GM23338 (cell line): ENCODE measurements around the gene PTMA. TPM values are rescaled to one million over a fixed set of nuclear protein-coding genes. Genes with fewer than 3 reads are reported as not detected.

Source experiments
- ATAC-seq: fragments of 200-7000 bp; cut with Tn5 transposase; 3 replicates; pipeline ENCODE4 v1.9.1; 2020
- DNase-seq: peaks from one replicate; pipeline ENCODE4 v3.0.0-alpha.2; 2015; ENCODE audit warnings: low spot score
- H2AFZ ChIP-seq: fragments of 200-600 bp; sonication (generic); 2 replicates; pipeline ENCODE4 v1.8.0; 2016; ENCODE audit warnings: antibody characterized with exemption, mild to moderate bottlenecking, moderate library complexity
- H3F3A ChIP-seq: fragments of 200-600 bp; sonication (generic); replicated peaks from 2 replicates; pipeline ENCODE4 v1.8.0; 2017; ENCODE audit warnings: antibody characterized with exemption, mixed run types, low read depth
- H3K27ac ChIP-seq: fragments of 200-600 bp; sonication (generic); 2 replicates; pipeline ENCODE4 v1.6.1; 2016; ENCODE audit warnings: low read depth
- H3K27me3 ChIP-seq: fragments of 200-600 bp; sonication (generic); 2 replicates; pipeline ENCODE4 v1.8.0; 2016; ENCODE audit warnings: mild to moderate bottlenecking, mixed run types, moderate library complexity; ENCODE audit not compliant: insufficient read depth
- H3K36me3 ChIP-seq: fragments of 200-600 bp; sonication (generic); 2 replicates; pipeline ENCODE4 v1.8.0; 2016; ENCODE audit warnings: mild to moderate bottlenecking; ENCODE audit not compliant: insufficient read depth
- H3K4me1 ChIP-seq: fragments of 200-600 bp; sonication (generic); 2 replicates; pipeline ENCODE4 v1.8.0; 2016; ENCODE audit warnings: mild to moderate bottlenecking, moderate library complexity; ENCODE audit not compliant: insufficient read depth
- H3K4me2 ChIP-seq: fragments of 200-600 bp; sonication (generic); 2 replicates; pipeline ENCODE4 v1.7.1; 2017; ENCODE audit warnings: mixed run types
- H3K4me3 ChIP-seq: fragments of 200-600 bp; sonication (generic); 2 replicates; pipeline ENCODE4 v1.6.1; 2016; ENCODE audit warnings: mixed run types
- H3K79me2 ChIP-seq: fragments of 200-600 bp; sonication (generic); replicated peaks from 2 replicates; pipeline ENCODE4 v1.8.0; 2017; ENCODE audit warnings: mild to moderate bottlenecking; ENCODE audit not compliant: insufficient read depth
- H3K9me2 ChIP-seq: fragments of 200-600 bp; sonication (generic); 2 replicates; pipeline ENCODE4 v1.8.0; 2017; ENCODE audit not compliant: insufficient read depth
- H4K20me1 ChIP-seq: fragments of 200-600 bp; sonication (generic); replicated peaks from 2 replicates; pipeline ENCODE4 v1.8.0; 2017; ENCODE audit warnings: mild to moderate bottlenecking; ENCODE audit not compliant: insufficient read depth
- H3K27ac Mint-ChIP-seq: 2 replicates; pipeline ENCODE4 v1.8.0; 2020; ENCODE audit warnings: inconsistent platforms, mild to moderate bottlenecking, moderate library complexity, mixed read lengths
- H3K27me3 Mint-ChIP-seq: 3 replicates; pipeline ENCODE4 v1.8.0; 2022; ENCODE audit warnings: low read depth, mild to moderate bottlenecking, moderate library complexity, mixed read lengths, inconsistent platforms; ENCODE audit not compliant: insufficient read depth, poor library complexity
- H3K36me3 Mint-ChIP-seq: 3 replicates; pipeline ENCODE4 v1.8.0; 2021; ENCODE audit warnings: low read depth, mild to moderate bottlenecking, inconsistent platforms, moderate library complexity, mixed read lengths
- H3K4me1 Mint-ChIP-seq: 3 replicates; pipeline ENCODE4 v1.8.0; 2020; ENCODE audit warnings: mild to moderate bottlenecking, inconsistent platforms, mixed read lengths
- H3K4me3 Mint-ChIP-seq: 3 replicates; pipeline ENCODE4 v1.8.0; 2021; ENCODE audit warnings: moderate library complexity, mild to moderate bottlenecking, inconsistent platforms, mixed read lengths
- H3K9me3 Mint-ChIP-seq: 3 replicates; pipeline ENCODE4 v1.8.0; 2020; ENCODE audit warnings: moderate library complexity, mild to moderate bottlenecking, inconsistent platforms, mixed read lengths
- CREB1 ChIP-seq: fragments of 250-450 bp; sonication (Bioruptor Pico); IDR thresholded peaks from 2 replicates; pipeline ENCODE4 v1.5.0; 2020; ENCODE audit warnings: low read depth, mild to moderate bottlenecking, moderate library complexity
- EZH2 ChIP-seq: fragments of 200-600 bp; sonication (generic); IDR thresholded peaks from one replicate; pipeline ENCODE4 v1.8.0; 2017; ENCODE audit warnings: antibody characterized with exemption, mild to moderate bottlenecking, low read depth; ENCODE audit not compliant: unreplicated experiment
- EZH2phosphoT487 ChIP-seq: fragments of 200-600 bp; sonication (generic); IDR thresholded peaks from one replicate; pipeline ENCODE4 v1.8.1; 2018; ENCODE audit warnings: antibody characterized with exemption; ENCODE audit not compliant: unreplicated experiment
- JUNB ChIP-seq: IDR thresholded peaks from one replicate; pipeline ENCODE4 v1.6.1; 2016; ENCODE audit warnings: antibody characterized with exemption; ENCODE audit not compliant: unreplicated experiment
- NANOG ChIP-seq: IDR thresholded peaks from 2 replicates; pipeline ENCODE4 v1.6.1; 2016; ENCODE audit warnings: antibody characterized with exemption, borderline replicate concordance
- POLR2AphosphoS5 ChIP-seq: IDR thresholded peaks from 2 replicates; pipeline ENCODE4 v1.6.1; 2016; ENCODE audit warnings: antibody characterized with exemption, low read depth
- STAT1 ChIP-seq: IDR thresholded peaks from one replicate; pipeline ENCODE4 v1.6.1; 2016; ENCODE audit warnings: antibody characterized with exemption; ENCODE audit not compliant: unreplicated experiment
- ZNF114 ChIP-seq: fragments of 250-450 bp; sonication (Bioruptor Pico); IDR thresholded peaks from 2 replicates; pipeline ENCODE4 v1.5.0; 2020; ENCODE audit warnings: mild to moderate bottlenecking, moderate library complexity
- ZNF331 ChIP-seq: fragments of 250-450 bp; sonication (Bioruptor Pico); IDR thresholded peaks from 2 replicates; pipeline ENCODE4 v1.5.0; 2020; ENCODE audit warnings: low read depth, mild to moderate bottlenecking, moderate library complexity
- polyA plus RNA-seq: library from polyadenylated mRNA; unstranded; fragments of >200 nt; fragmentation: Nextera tagmentation; extraction: Ambion mirVana; gene quantifications from 2 replicates; pipeline ENCODE4 v1.2.1, GENCODE V29; 2016
- total RNA-seq: library from RNA; depleted of rRNA; stranded (reverse); fragments of >200 nt; shearing (Covaris generic); gene quantifications from 2 replicates; pipeline ENCODE4 v1.2.3, GENCODE V29; 2014
- TF ChIP-seq, protein P1 (sequence below): fragments of 250-450 bp; sonication (Bioruptor Pico); IDR thresholded peaks from 2 replicates; pipeline ENCODE4 v1.5.0; 2020; ENCODE audit warnings: mild to moderate bottlenecking, moderate library complexity
- TF ChIP-seq, protein P2 (sequence below): IDR thresholded peaks from 2 replicates; pipeline ENCODE4 v1.6.1; 2016; ENCODE audit warnings: antibody characterized with exemption
- TF ChIP-seq, protein P3 (sequence below), 2 experiments: fragments of 200-600 bp in 1 of 2; sonication (generic) in 1 of 2; conservative IDR thresholded peaks; 2 replicates each; pipeline versions ENCODE4 v1.5.1 to v1.6.1; 2016 to 2017; ENCODE audit warnings: antibody characterized with exemption in 2 of 2, low read depth in 2 of 2, mild to moderate bottlenecking in 2 of 2, moderate library complexity in 1 of 2
- TF ChIP-seq, protein P4 (sequence below): IDR thresholded peaks from one replicate; pipeline ENCODE4 v1.6.1; 2018; ENCODE audit warnings: antibody characterized with exemption; ENCODE audit not compliant: unreplicated experiment

Gene PTMA
- total and polyA plus RNA-seq, 2 experiments from 2014 or later: 1,861 to 8,990 TPM

DNA sequence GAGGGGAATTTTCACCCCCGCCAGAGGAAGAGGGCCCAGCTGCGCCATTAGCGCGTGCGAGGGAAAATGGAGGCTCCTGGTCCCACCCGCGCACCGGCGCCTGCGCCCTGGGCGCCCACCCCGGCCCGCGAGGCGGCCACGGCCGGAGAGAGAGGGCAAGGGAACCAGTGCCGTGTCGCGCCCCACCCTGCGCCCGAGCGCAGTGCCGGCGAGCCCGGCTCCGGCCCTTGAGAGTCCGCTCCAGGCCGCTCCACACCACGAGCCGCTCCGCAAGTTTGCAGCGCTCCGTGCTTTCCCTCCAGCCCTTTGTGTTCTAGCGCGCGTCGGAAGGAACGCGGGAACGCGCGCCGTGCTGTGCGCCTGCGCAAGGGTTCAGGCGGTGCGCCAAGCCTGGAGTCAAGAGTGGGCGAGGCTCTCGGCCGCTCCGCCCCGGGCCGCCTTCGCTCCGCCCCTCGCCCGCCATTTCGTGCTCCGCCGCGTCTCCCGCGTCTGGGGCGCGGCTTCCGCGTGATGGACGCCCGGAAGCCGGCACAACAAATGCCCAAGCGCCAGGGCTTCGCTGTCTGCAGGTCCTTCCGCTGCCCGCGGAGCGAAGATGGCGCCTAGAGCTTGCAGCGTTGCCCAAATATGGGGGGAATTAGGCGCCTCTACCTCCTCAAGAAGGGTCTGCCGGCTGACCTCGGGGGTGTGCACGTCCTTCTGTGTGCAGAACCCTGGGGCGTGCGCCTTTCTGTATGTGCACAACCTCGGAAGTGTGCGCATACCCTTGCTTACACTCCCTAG is 46.1 kb upstream of the PTMA start:
- Histone ChIP-seq H3K9me2 (no peaks in the 10 kb centered on the region), H3K36me3 (no peaks in the 10 kb centered on the region), H3K27ac (peak overlapping the region; percentile 93), H3K79me2 (no peaks in the 10 kb centered on the region), H4K20me1 (no peaks in the 10 kb centered on the region), H3K4me2 (peak overlapping the region; percentile 74), H3K4me1 (peaks cover 34% of the 10 kb centered on the region), H3K27me3 (peaks cover 4% of the 10 kb centered on the region; the same call in 1 of the 2 replicates), H3F3A (peaks cover 35% of the 10 kb centered on the region), H2AFZ (peak overlapping the region; percentile 44; the same call in 1 of the 2 replicates), H3K4me3 (peak overlapping the region; percentile 48)
- TF ChIP-seq, protein P1, sequence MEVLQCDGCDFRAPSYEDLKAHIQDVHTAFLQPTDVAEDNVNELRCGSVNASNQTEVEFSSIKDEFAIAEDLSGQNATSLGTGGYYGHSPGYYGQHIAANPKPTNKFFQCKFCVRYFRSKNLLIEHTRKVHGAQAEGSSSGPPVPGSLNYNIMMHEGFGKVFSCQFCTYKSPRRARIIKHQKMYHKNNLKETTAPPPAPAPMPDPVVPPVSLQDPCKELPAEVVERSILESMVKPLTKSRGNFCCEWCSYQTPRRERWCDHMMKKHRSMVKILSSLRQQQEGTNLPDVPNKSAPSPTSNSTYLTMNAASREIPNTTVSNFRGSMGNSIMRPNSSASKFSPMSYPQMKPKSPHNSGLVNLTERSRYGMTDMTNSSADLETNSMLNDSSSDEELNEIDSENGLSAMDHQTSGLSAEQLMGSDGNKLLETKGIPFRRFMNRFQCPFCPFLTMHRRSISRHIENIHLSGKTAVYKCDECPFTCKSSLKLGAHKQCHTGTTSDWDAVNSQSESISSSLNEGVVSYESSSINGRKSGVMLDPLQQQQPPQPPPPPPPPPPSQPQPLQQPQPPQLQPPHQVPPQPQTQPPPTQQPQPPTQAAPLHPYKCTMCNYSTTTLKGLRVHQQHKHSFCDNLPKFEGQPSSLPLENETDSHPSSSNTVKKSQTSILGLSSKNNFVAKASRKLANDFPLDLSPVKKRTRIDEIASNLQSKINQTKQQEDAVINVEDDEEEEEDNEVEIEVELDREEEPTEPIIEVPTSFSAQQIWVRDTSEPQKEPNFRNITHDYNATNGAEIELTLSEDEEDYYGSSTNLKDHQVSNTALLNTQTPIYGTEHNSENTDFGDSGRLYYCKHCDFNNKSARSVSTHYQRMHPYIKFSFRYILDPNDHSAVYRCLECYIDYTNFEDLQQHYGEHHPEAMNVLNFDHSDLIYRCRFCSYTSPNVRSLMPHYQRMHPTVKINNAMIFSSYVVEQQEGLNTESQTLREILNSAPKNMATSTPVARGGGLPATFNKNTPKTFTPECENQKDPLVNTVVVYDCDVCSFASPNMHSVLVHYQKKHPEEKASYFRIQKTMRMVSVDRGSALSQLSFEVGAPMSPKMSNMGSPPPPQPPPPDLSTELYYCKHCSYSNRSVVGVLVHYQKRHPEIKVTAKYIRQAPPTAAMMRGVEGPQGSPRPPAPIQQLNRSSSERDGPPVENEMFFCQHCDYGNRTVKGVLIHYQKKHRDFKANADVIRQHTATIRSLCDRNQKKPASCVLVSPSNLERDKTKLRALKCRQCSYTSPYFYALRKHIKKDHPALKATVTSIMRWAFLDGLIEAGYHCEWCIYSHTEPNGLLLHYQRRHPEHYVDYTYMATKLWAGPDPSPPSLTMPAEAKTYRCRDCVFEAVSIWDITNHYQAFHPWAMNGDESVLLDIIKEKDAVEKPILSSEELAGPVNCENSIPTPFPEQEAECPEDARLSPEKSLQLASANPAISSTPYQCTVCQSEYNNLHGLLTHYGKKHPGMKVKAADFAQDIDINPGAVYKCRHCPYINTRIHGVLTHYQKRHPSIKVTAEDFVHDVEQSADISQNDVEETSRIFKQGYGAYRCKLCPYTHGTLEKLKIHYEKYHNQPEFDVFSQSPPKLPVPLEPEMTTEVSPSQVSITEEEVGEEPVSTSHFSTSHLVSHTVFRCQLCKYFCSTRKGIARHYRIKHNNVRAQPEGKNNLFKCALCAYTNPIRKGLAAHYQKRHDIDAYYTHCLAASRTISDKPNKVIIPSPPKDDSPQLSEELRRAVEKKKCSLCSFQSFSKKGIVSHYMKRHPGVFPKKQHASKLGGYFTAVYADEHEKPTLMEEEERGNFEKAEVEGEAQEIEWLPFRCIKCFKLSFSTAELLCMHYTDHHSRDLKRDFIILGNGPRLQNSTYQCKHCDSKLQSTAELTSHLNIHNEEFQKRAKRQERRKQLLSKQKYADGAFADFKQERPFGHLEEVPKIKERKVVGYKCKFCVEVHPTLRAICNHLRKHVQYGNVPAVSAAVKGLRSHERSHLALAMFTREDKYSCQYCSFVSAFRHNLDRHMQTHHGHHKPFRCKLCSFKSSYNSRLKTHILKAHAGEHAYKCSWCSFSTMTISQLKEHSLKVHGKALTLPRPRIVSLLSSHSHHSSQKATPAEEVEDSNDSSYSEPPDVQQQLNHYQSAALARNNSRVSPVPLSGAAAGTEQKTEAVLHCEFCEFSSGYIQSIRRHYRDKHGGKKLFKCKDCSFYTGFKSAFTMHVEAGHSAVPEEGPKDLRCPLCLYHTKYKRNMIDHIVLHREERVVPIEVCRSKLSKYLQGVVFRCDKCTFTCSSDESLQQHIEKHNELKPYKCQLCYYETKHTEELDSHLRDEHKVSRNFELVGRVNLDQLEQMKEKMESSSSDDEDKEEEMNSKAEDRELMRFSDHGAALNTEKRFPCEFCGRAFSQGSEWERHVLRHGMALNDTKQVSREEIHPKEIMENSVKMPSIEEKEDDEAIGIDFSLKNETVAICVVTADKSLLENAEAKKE (CRISPR knock-in tag): no peak
- TF ChIP-seq EZH2 (no peak), CREB1 (CRISPR knock-in tag) (peak; percentile 62; the same call in 1 of the 2 replicates), EZH2phosphoT487 (no peak), ZNF114 (CRISPR knock-in tag) (no peak), POLR2AphosphoS5 (peak; percentile 43), JUNB (no peak), STAT1 (no peak), ZNF331 (CRISPR knock-in tag) (no peak), NANOG (no peak; the same call in 1 of the 2 replicates)
- TF ChIP-seq, protein P2, sequence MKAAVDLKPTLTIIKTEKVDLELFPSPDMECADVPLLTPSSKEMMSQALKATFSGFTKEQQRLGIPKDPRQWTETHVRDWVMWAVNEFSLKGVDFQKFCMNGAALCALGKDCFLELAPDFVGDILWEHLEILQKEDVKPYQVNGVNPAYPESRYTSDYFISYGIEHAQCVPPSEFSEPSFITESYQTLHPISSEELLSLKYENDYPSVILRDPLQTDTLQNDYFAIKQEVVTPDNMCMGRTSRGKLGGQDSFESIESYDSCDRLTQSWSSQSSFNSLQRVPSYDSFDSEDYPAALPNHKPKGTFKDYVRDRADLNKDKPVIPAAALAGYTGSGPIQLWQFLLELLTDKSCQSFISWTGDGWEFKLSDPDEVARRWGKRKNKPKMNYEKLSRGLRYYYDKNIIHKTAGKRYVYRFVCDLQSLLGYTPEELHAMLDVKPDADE: peak; percentile 11; the same call in 1 of the 2 replicates
- TF ChIP-seq, protein P3, sequence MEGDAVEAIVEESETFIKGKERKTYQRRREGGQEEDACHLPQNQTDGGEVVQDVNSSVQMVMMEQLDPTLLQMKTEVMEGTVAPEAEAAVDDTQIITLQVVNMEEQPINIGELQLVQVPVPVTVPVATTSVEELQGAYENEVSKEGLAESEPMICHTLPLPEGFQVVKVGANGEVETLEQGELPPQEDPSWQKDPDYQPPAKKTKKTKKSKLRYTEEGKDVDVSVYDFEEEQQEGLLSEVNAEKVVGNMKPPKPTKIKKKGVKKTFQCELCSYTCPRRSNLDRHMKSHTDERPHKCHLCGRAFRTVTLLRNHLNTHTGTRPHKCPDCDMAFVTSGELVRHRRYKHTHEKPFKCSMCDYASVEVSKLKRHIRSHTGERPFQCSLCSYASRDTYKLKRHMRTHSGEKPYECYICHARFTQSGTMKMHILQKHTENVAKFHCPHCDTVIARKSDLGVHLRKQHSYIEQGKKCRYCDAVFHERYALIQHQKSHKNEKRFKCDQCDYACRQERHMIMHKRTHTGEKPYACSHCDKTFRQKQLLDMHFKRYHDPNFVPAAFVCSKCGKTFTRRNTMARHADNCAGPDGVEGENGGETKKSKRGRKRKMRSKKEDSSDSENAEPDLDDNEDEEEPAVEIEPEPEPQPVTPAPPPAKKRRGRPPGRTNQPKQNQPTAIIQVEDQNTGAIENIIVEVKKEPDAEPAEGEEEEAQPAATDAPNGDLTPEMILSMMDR (conservative IDR thresholded peaks at IDR 0.05; ENCODE audit: low read depth in 2 of 2): no peak
- TF ChIP-seq, protein P4, sequence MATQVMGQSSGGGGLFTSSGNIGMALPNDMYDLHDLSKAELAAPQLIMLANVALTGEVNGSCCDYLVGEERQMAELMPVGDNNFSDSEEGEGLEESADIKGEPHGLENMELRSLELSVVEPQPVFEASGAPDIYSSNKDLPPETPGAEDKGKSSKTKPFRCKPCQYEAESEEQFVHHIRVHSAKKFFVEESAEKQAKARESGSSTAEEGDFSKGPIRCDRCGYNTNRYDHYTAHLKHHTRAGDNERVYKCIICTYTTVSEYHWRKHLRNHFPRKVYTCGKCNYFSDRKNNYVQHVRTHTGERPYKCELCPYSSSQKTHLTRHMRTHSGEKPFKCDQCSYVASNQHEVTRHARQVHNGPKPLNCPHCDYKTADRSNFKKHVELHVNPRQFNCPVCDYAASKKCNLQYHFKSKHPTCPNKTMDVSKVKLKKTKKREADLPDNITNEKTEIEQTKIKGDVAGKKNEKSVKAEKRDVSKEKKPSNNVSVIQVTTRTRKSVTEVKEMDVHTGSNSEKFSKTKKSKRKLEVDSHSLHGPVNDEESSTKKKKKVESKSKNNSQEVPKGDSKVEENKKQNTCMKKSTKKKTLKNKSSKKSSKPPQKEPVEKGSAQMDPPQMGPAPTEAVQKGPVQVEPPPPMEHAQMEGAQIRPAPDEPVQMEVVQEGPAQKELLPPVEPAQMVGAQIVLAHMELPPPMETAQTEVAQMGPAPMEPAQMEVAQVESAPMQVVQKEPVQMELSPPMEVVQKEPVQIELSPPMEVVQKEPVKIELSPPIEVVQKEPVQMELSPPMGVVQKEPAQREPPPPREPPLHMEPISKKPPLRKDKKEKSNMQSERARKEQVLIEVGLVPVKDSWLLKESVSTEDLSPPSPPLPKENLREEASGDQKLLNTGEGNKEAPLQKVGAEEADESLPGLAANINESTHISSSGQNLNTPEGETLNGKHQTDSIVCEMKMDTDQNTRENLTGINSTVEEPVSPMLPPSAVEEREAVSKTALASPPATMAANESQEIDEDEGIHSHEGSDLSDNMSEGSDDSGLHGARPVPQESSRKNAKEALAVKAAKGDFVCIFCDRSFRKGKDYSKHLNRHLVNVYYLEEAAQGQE: no peak
- Mint-ChIP-seq H3K27ac (peak overlapping the region; percentile 92), H3K36me3 (peaks cover 3% of the 10 kb centered on the region; the same call in 1 of the 3 replicates), H3K9me3 (peaks cover 7% of the 10 kb centered on the region; the same call in 1 of the 3 replicates), H3K4me3 (peak overlapping the region; percentile 63), H3K4me1 (peaks cover 31% of the 10 kb centered on the region), H3K27me3 (peaks cover 30% of the 10 kb centered on the region)
- ATAC-seq (peak; percentile 56), DNase-seq (peak; percentile 98)
